Naive thymus-derived CD4-positive, alpha-beta T cell (primary cell): ENCODE measurements around the gene LRRC8E. TPM values are rescaled to one million over a fixed set of nuclear protein-coding genes. Genes with fewer than 3 reads are reported as not detected.

ENCODE experiments used
- ATAC-seq: fragments of 150-1000 bp; cut with Tn5 transposase; 2 replicates; pipeline ENCODE4 v1.10.0; 2021; ENCODE audit warnings: mild to moderate bottlenecking, moderate library complexity
- CTCF ChIA-PET: fragments of 350-600 bp; sonication (Branson Sonifier 250); formaldehyde crosslinking; loops from one replicate; lab custom pipeline; 2021; ENCODE audit warnings: antibody characterized with exemption; lab: Charles Lee
- POLR2A ChIA-PET: fragments of 350-600 bp; sonication (Branson Sonifier 250); formaldehyde crosslinking; loops from one replicate; lab custom pipeline; 2021; ENCODE audit warnings: antibody characterized with exemption, inconsistent platforms; lab: Charles Lee
- DNase-seq, 9 donors: peaks; one replicate each; pipeline versions ENCODE4 v3.0.0 to v3.0.0-alpha.2; 2020 to 2022; ENCODE audit warnings: mixed read lengths in 1 of 9
- H3K27ac ChIP-seq: one replicate; pipeline ENCODE4 v1.7.0; 2013; ENCODE audit warnings: mild to moderate bottlenecking, low read depth, low read length, moderate library complexity
- H3K27me3 ChIP-seq, 2 donors: one replicate each; pipeline ENCODE4 v1.7.0; 2013; ENCODE audit warnings: low read length in 2 of 2, mild to moderate bottlenecking in 2 of 2, moderate library complexity in 2 of 2; ENCODE audit not compliant: control insufficient read depth in 2 of 2, insufficient read depth in 2 of 2
- H3K36me3 ChIP-seq, 3 experiments: 1 replicate in 2 of 3; 2 replicates in 1 of 3; pipeline ENCODE4 v1.7.0; 2013; ENCODE audit warnings: low read length in 3 of 3, mild to moderate bottlenecking in 3 of 3, moderate library complexity in 1 of 3; ENCODE audit not compliant: insufficient read depth in 3 of 3, control insufficient read depth in 2 of 3
- H3K4me1 ChIP-seq, 2 donors: one replicate each; pipeline ENCODE4 v1.7.0; 2013; ENCODE audit warnings: low read length in 2 of 2, mild to moderate bottlenecking in 2 of 2, moderate library complexity in 1 of 2; ENCODE audit not compliant: control insufficient read depth in 2 of 2, insufficient read depth in 2 of 2
- H3K4me3 ChIP-seq: 2 replicates; pipeline ENCODE4 v1.7.0; 2013; ENCODE audit warnings: mild to moderate bottlenecking, low read length
- H3K9me3 ChIP-seq, 3 experiments: 1 replicate in 2 of 3; 2 replicates in 1 of 3; pipeline ENCODE4 v1.7.0; 2013; ENCODE audit warnings: low read length in 3 of 3; ENCODE audit not compliant: control insufficient read depth in 2 of 3
- H3K27ac Mint-ChIP-seq, 9 donors: one replicate each; pipeline ENCODE4 v1.8.0; 2020 to 2022; ENCODE audit warnings: mixed read lengths in 9 of 9, mild to moderate bottlenecking in 8 of 9, moderate library complexity in 5 of 9, inconsistent platforms in 2 of 9
- H3K27me3 Mint-ChIP-seq, 5 donors: one replicate each; pipeline ENCODE4 v1.8.0; 2021 to 2022; ENCODE audit warnings: mixed read lengths in 5 of 5, mild to moderate bottlenecking in 1 of 5
- H3K36me3 Mint-ChIP-seq, 5 donors: one replicate each; pipeline ENCODE4 v1.8.0; 2020 to 2022; ENCODE audit warnings: mixed read lengths in 5 of 5, mild to moderate bottlenecking in 3 of 5, inconsistent platforms in 1 of 5
- H3K4me1 Mint-ChIP-seq, 7 donors: one replicate each; pipeline ENCODE4 v1.8.0; 2020 to 2022; ENCODE audit warnings: mixed read lengths in 7 of 7, mild to moderate bottlenecking in 3 of 7, inconsistent platforms in 1 of 7
- H3K4me3 Mint-ChIP-seq, 10 donors: one replicate each; pipeline ENCODE4 v1.8.0; 2020 to 2022; ENCODE audit warnings: mild to moderate bottlenecking in 10 of 10, mixed read lengths in 10 of 10, moderate library complexity in 6 of 10, inconsistent platforms in 2 of 10
- H3K9me3 Mint-ChIP-seq, 11 donors: one replicate each; pipeline ENCODE4 v1.8.0; 2020 to 2022; ENCODE audit warnings: mixed read lengths in 11 of 11, mild to moderate bottlenecking in 4 of 11, inconsistent platforms in 1 of 11, moderate library complexity in 1 of 11
- intact Hi-C, 2 donors: fragments of 100-400 bp; cut with micrococcal nuclease; formaldehyde crosslinking; loops; one replicate each; pipeline ENCODE4 v1.15.1; 2023
- polyA plus RNA-seq, 2 donors: library from polyadenylated mRNA; unstranded; fragments of 300-500 nt; fragmentation: Illumina TruSeq; gene quantifications; one replicate each; pipeline ENCODE4 v1.2.3, GENCODE V29; 2021
- total RNA-seq, 6 experiments: library from RNA in 5 of 6; stranded (reverse) in 5 of 6; gene quantifications; 1 replicate in 5 of 6; 2 replicates in 1 of 6; pipeline ENCODE4 v1.2.3 and lab custom pipeline; 2021 to 2026

Gene LRRC8E
- total and polyA plus RNA-seq, 7 experiments from 2014 or later, result 0.24 to 0.53 TPM; not detected in 5

GRCh38 chr19:7903244-7904073 is 15.1 kb downstream of the LRRC8E start, which contains the start of gene MAP2K7:
MAP2K7 (plus strand) TSS chr19:7903877; CDS start chr19:7903945, 68 bp downstream.
- Histone ChIP-seq H3K27ac (peak within 1 kb of the TSS; percentile 77), H3K27me3 (no peaks in the 10 kb centered on the region), H3K9me3 (no peaks in the 10 kb centered on the region), H3K36me3 (peaks cover 0 to 18% (median 4%) of the 10 kb centered on the region in 3 experiments), H3K4me3 (peak within 1 kb of the TSS; percentile 91), H3K4me1 (peaks cover 20 to 24% of the 10 kb centered on the region in 2 donors)
- CTCF ChIA-PET, result interaction anchor here (0.7 to 1.2 kb wide), 5 partner anchors 15 to 71 kb away, joined by 3 to 10 read pairs (median 4); partner anchors contain the start of gene SNAPC2
- H3K27ac Mint-ChIP-seq, result peak within 1 kb of the TSS; percentile 91 to 98 (median 96)
- DNase-seq, result peak; percentile 99 to 100 (median 100)
- peaks cover 12 to 37% (median 30%) of the 10 kb centered on the region in 7 donors for H3K4me1 Mint-ChIP-seq
- H3K9me3 Mint-ChIP-seq, result peaks cover 0 to 8% (median 0%) of the 10 kb centered on the region in 11 donors
- peak within 1 kb of the TSS; percentile 87 to 95 (median 92) for H3K4me3 Mint-ChIP-seq
- intact Hi-C loops, result loop anchor here (1.0 kb wide), 10 partner anchors 13 to 369 kb away; partner anchors contain the start of genes PET100 (in 2 of the 2), SNAPC2 (in 2 of the 2), TIMM44 (in 2 of the 2) and XAB2 (in 2 of the 2)
- peaks cover 0 to 3% (median 0%) of the 10 kb centered on the region in 5 donors for H3K27me3 Mint-ChIP-seq
- ATAC-seq, result peak; percentile 91
- POLR2A ChIA-PET, result interaction anchor here (0.8 to 1.6 kb wide), 11 partner anchors 9 to 611 kb away, joined by 3 to 35 read pairs (median 3); partner anchors contain the start of genes SNAPC2, TIMM44 and ZNF414
- H3K36me3 Mint-ChIP-seq, result peaks cover 0 to 12% (median 3%) of the 10 kb centered on the region in 5 donors

- DNase-seq (peak in 2 of 9 donors; percentile 64 to 79), ATAC-seq (peak; percentile 74)
- Histone ChIP-seq H3K9me3 (no peaks in the 10 kb centered on the region), H3K27me3 (no peaks in the 10 kb centered on the region), H3K36me3 (peaks cover 0 to 27% (median 4%) of the 10 kb centered on the region in 3 experiments), H3K4me3 (peak overlapping the region; percentile 91), H3K4me1 (peaks cover 20 to 24% of the 10 kb centered on the region in 2 donors), H3K27ac (peak overlapping the region; percentile 77)
- H3K9me3 Mint-ChIP-seq, result peaks cover 0 to 8% (median 0%) of the 10 kb centered on the region in 11 donors
- peaks cover 0 to 12% (median 3%) of the 10 kb centered on the region in 5 donors for H3K36me3 Mint-ChIP-seq
- CTCF ChIA-PET, result interaction anchor here (0.7 to 1.2 kb wide), 4 partner anchors 14 to 46 kb away, joined by 3 to 10 read pairs (median 5); partner anchors contain the start of gene SNAPC2
- H3K4me3 Mint-ChIP-seq, result peak overlapping the region; percentile 85 to 95 (median 90)
- POLR2A ChIA-PET, result interaction anchor here (0.9 to 1.6 kb wide), 8 partner anchors 16 to 610 kb away, joined by 3 to 35 read pairs (median 4); partner anchors contain the start of genes SNAPC2, TIMM44 and ZNF414
- peaks cover 0 to 3% (median 0%) of the 10 kb centered on the region in 5 donors for H3K27me3 Mint-ChIP-seq
- peak overlapping the region; percentile 85 to 98 (median 91) for H3K27ac Mint-ChIP-seq
- H3K4me1 Mint-ChIP-seq, result peaks cover 12 to 37% (median 30%) of the 10 kb centered on the region in 7 donors
- intact Hi-C loops, result loop anchor here in 1 of 2 donors (1.0 kb wide), 1 partner anchor 12 kb away; no protein-coding TSS in a partner anchor
Measured at GRCh38 chr19:7904074-7905020, 16.0 kb downstream of the LRRC8E start.

- ATAC-seq, result no peak
- POLR2A ChIA-PET, result interaction anchor here (1.4 kb wide), 1 partner anchor 11 kb away, joined by 4 read pairs; no protein-coding TSS in a partner anchor
- peaks cover 0 to 12% (median 3%) of the 10 kb centered on the region in 5 donors for H3K36me3 Mint-ChIP-seq
- Histone ChIP-seq H3K27me3 (no peaks in the 10 kb centered on the region), H3K4me1 (peaks cover 20 to 24% of the 10 kb centered on the region in 2 donors), H3K4me3 (no peak overlapping the region), H3K36me3 (peaks cover 0 to 35% (median 4%) of the 10 kb centered on the region in 3 experiments), H3K27ac (no peak overlapping the region), H3K9me3 (no peaks in the 10 kb centered on the region)
- H3K4me1 Mint-ChIP-seq, result peaks cover 12 to 37% (median 30%) of the 10 kb centered on the region in 7 donors
- peak overlapping the region; percentile 85 to 94 (median 89) for H3K4me3 Mint-ChIP-seq
- peaks cover 0 to 3% (median 0%) of the 10 kb centered on the region in 5 donors for H3K27me3 Mint-ChIP-seq
- CTCF ChIA-PET, result no interaction called here
- H3K9me3 Mint-ChIP-seq, result peaks cover 0 to 8% (median 0%) of the 10 kb centered on the region in 11 donors
- no peak for DNase-seq
- H3K27ac Mint-ChIP-seq, result peak overlapping the region; percentile 85 to 98 (median 91)
- intact Hi-C loops, result no loop called here
Measured at GRCh38 chr19:7905268-7905667, 17.0 kb downstream of the LRRC8E start.

- no peak for DNase-seq
Measured at GRCh38 chr19:7905859-7906258, 17.5 kb downstream of the LRRC8E start.

GRCh38 chr19:7907122-7907521 is 18.8 kb downstream of the LRRC8E start:
- H3K4me3 Mint-ChIP-seq, result peak overlapping the region in 1 of 10 donors; percentile 38
- Histone ChIP-seq H3K9me3 (no peaks in the 10 kb centered on the region), H3K27ac (no peak overlapping the region), H3K4me1 (peaks cover 20 to 24% of the 10 kb centered on the region in 2 donors), H3K27me3 (no peaks in the 10 kb centered on the region), H3K4me3 (no peak overlapping the region), H3K36me3 (peaks cover 0 to 53% (median 4%) of the 10 kb centered on the region in 3 experiments)
- H3K36me3 Mint-ChIP-seq, result peaks cover 0 to 23% (median 7%) of the 10 kb centered on the region in 5 donors
- peaks cover 0 to 8% (median 0%) of the 10 kb centered on the region in 11 donors for H3K9me3 Mint-ChIP-seq
- DNase-seq (no peak), ATAC-seq (no peak)
- peak overlapping the region in 1 of 9 donors; percentile 14 for H3K27ac Mint-ChIP-seq
- peaks cover 0 to 3% (median 0%) of the 10 kb centered on the region in 5 donors for H3K27me3 Mint-ChIP-seq
- POLR2A ChIA-PET, result interaction anchor here (1.6 kb wide), 1 partner anchor 13 kb away, joined by 6 read pairs; the partner anchor contains the start of gene SNAPC2
- intact Hi-C loops, result no loop called here
- CTCF ChIA-PET, result no interaction called here
- peaks cover 12 to 37% (median 28%) of the 10 kb centered on the region in 7 donors for H3K4me1 Mint-ChIP-seq

More at GRCh38 chr19:7905859-7906258, 17.5 kb downstream of the LRRC8E start:
- H3K4me3 Mint-ChIP-seq, result peak overlapping the region in 9 of 10 donors; percentile 45 to 94 (median 83)
- peaks cover 0 to 8% (median 0%) of the 10 kb centered on the region in 11 donors for H3K9me3 Mint-ChIP-seq
- peaks cover 12 to 37% (median 30%) of the 10 kb centered on the region in 7 donors for H3K4me1 Mint-ChIP-seq
- Histone ChIP-seq H3K4me3 (no peak overlapping the region), H3K36me3 (peaks cover 0 to 41% (median 4%) of the 10 kb centered on the region in 3 experiments), H3K27me3 (no peaks in the 10 kb centered on the region), H3K27ac (no peak overlapping the region), H3K9me3 (no peaks in the 10 kb centered on the region), H3K4me1 (peaks cover 20 to 24% of the 10 kb centered on the region in 2 donors)
- CTCF ChIA-PET, result no interaction called here
- intact Hi-C loops, result no loop called here
- peak overlapping the region in 7 of 9 donors; percentile 53 to 98 (median 86) for H3K27ac Mint-ChIP-seq
- peaks cover 0 to 15% (median 7%) of the 10 kb centered on the region in 5 donors for H3K36me3 Mint-ChIP-seq
- H3K27me3 Mint-ChIP-seq, result peaks cover 0 to 3% (median 0%) of the 10 kb centered on the region in 5 donors
- no peak for ATAC-seq
- POLR2A ChIA-PET, result interaction anchor here (1.4 to 1.6 kb wide), 2 partner anchors 10 to 14 kb away, joined by 4 to 6 read pairs; partner anchors contain the start of gene SNAPC2
